DOHH2 (cell line): Measurements from ENCODE around the gene CAMK2D.

Experiments used
- H3F3A ChIP-seq: fragments of 200-600 bp; sonication (generic), shearing (Covaris generic); 2 replicates; pipeline ENCODE4 v1.6.0; 2016; ENCODE audit warnings: antibody characterized with exemption, mild to moderate bottlenecking; ENCODE audit not compliant: control insufficient read depth, insufficient read depth
- H3K27ac ChIP-seq: fragments of 200-600 bp; sonication (generic); 2 replicates; pipeline ENCODE4 v1.5.1; 2014; ENCODE audit warnings: low read depth, mild to moderate bottlenecking, low read length, moderate library complexity
- H3K27me3 ChIP-seq: fragments of 200-600 bp; sonication (generic); 2 replicates; pipeline ENCODE4 v1.6.1; 2014; ENCODE audit warnings: mild to moderate bottlenecking, low read length, mixed read lengths; ENCODE audit not compliant: control insufficient read depth
- H3K36me3 ChIP-seq: fragments of 200-600 bp; sonication (generic); 2 replicates; pipeline ENCODE4 v1.6.1; 2014; ENCODE audit warnings: mild to moderate bottlenecking, low read length, moderate library complexity, mixed read lengths; ENCODE audit not compliant: control insufficient read depth
- H3K4me1 ChIP-seq: fragments of 200-600 bp; sonication (generic); 2 replicates; pipeline ENCODE4 v1.6.1; 2014; ENCODE audit warnings: mild to moderate bottlenecking, low read length, mixed read lengths; ENCODE audit not compliant: control insufficient read depth
- H3K4me2 ChIP-seq: fragments of 200-600 bp; sonication (generic); 2 replicates; pipeline ENCODE4 v1.6.0; 2014; ENCODE audit warnings: mild to moderate bottlenecking, low read length, moderate library complexity
- H3K4me3 ChIP-seq: fragments of 200-600 bp; sonication (generic); 2 replicates; pipeline ENCODE4 v1.5.1; 2014; ENCODE audit warnings: mild to moderate bottlenecking, low read length, mixed read lengths
- H3K79me2 ChIP-seq: fragments of 200-600 bp; sonication (generic); 2 replicates; pipeline ENCODE4 v1.6.1; 2014; ENCODE audit warnings: mild to moderate bottlenecking, low read length, mixed read lengths; ENCODE audit not compliant: control insufficient read depth
- H3K9me2 ChIP-seq: fragments of 200-600 bp; sonication (generic); replicated peaks from 2 replicates; pipeline ENCODE4 v1.6.1; 2014; ENCODE audit warnings: mild to moderate bottlenecking, low read length, mixed read lengths; ENCODE audit not compliant: control insufficient read depth
- H3K9me3 ChIP-seq: fragments of 200-600 bp; sonication (generic); 2 replicates; pipeline ENCODE4 v1.6.1; 2014; ENCODE audit warnings: antibody characterized with exemption, low read length, mixed read lengths; ENCODE audit not compliant: control insufficient read depth, insufficient read depth
- H4K20me1 ChIP-seq: fragments of 200-600 bp; sonication (generic); 2 replicates; pipeline ENCODE4 v1.6.0; 2014; ENCODE audit warnings: low read depth, mild to moderate bottlenecking, antibody characterized with exemption, low read length, moderate library complexity; ENCODE audit not compliant: control insufficient read depth, insufficient read depth
- EZH2phosphoT487 ChIP-seq: fragments of 200-600 bp; sonication (generic); IDR thresholded peaks from 2 replicates; pipeline ENCODE4 v1.6.1; 2017; ENCODE audit warnings: borderline replicate concordance, mild to moderate bottlenecking, antibody characterized with exemption, low read length, moderate library complexity, mixed read lengths
- TF ChIP-seq, protein P1 (sequence below): fragments of 200-600 bp; sonication (generic); IDR thresholded peaks from one replicate; pipeline ENCODE4 v1.5.1; 2014; ENCODE audit warnings: antibody characterized with exemption, mild to moderate bottlenecking, low read depth, low read length; ENCODE audit not compliant: poor library complexity, severe bottlenecking

CAMK2D gene

DNA sequence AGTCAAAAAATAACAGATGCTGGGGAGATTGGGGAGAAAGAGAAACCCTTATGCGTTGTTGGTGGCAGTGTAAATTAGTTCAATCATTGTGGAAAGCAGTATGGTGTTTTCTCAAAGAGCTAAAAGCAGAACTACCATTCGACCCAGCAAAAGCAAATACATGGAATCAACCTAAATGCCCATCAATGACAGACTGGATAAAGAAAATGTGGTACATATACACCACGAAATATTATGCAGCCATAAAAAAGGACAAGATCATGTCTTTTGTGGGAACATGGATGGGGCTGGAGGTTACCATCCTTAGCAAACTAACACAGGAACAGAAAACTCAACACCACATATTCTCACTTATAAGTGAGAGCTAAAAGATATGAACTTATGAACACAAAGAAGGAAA lies 188.9 kb downstream of the CAMK2D start:
- Histone ChIP-seq H3K27ac (peak overlapping the region; percentile 98), H3K79me2 (peaks cover 99% of the 10 kb centered on the region), H3K4me1 (peaks cover 100% of the 10 kb centered on the region), H3K9me3 (no peaks in the 10 kb centered on the region), H3K27me3 (no peaks in the 10 kb centered on the region), H3F3A (peaks cover 57% of the 10 kb centered on the region), H3K9me2 (no peaks in the 10 kb centered on the region), H3K4me3 (peak overlapping the region; percentile 15; the same call in 1 of the 2 replicates), H3K36me3 (peaks cover 25% of the 10 kb centered on the region), H4K20me1 (no peaks in the 10 kb centered on the region), H3K4me2 (peak overlapping the region; percentile 74)
- TF ChIP-seq EZH2phosphoT487: no peak
- TF ChIP-seq, protein P1, sequence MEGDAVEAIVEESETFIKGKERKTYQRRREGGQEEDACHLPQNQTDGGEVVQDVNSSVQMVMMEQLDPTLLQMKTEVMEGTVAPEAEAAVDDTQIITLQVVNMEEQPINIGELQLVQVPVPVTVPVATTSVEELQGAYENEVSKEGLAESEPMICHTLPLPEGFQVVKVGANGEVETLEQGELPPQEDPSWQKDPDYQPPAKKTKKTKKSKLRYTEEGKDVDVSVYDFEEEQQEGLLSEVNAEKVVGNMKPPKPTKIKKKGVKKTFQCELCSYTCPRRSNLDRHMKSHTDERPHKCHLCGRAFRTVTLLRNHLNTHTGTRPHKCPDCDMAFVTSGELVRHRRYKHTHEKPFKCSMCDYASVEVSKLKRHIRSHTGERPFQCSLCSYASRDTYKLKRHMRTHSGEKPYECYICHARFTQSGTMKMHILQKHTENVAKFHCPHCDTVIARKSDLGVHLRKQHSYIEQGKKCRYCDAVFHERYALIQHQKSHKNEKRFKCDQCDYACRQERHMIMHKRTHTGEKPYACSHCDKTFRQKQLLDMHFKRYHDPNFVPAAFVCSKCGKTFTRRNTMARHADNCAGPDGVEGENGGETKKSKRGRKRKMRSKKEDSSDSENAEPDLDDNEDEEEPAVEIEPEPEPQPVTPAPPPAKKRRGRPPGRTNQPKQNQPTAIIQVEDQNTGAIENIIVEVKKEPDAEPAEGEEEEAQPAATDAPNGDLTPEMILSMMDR: no peak

DNA sequence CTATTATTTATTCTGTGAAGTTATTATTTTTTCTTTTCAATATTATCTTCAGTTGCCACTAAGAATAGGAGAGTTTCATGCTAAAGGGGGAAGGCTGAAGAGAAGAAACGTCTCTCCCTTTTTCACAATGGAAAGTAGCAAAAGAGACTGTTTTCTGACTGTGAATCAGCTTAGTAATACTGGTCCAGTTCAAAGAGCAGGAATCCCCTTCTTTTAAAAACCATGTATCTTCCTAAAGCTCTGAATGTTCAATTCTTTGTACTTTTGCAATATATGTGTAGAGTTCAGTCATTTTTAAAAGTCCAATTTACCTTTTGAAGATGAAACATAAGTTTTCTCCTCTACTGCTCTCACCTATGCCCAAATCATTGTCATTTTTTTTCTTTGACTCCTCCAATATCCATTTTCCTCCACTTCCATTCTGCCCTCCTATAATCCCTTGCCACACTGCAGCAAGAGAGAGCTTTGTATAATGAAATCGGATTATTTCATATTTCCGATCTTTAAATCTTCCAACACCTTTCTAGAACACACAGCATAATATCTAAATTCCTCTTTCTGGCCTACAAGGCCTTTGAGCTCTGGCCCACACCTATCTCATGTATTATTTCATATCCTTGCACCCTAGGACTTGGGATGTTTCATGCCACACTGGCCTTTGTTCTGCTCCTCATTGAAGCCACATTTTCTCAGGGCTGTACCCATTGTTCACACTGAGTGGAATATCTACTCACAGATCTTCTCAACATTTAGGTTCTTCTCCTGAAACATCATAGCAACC lies 195.3 kb downstream of the CAMK2D start:
- Histone ChIP-seq H3F3A (peaks cover 50% of the 10 kb centered on the region), H3K9me2 (no peaks in the 10 kb centered on the region), H3K4me1 (peaks cover 99% of the 10 kb centered on the region), H3K9me3 (no peaks in the 10 kb centered on the region), H3K27ac (peak overlapping the region; percentile 98), H3K4me2 (peak overlapping the region; percentile 74), H3K4me3 (peak overlapping the region; percentile 42), H3K27me3 (no peaks in the 10 kb centered on the region), H4K20me1 (no peaks in the 10 kb centered on the region), H3K36me3 (peaks cover 47% of the 10 kb centered on the region), H3K79me2 (peaks cover 75% of the 10 kb centered on the region)
- TF ChIP-seq, protein P1: no peak
- no peak for TF ChIP-seq EZH2phosphoT487

DNA sequence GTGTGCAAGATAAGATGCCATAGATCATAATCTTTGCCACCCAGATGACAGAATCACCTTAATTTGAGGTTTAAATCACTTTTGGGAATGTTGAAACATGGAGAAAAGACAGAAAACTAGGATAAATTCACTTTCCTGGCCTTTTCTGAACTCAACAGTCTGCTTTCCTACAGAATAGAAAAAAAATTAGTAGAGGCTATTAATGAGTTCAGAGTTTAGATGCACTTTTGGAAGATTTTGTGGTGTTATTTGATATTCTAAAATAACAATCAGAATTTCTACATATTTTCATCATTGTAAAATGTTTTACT lies 195.9 kb downstream of the CAMK2D start:
- Histone ChIP-seq H3K4me2 (peak overlapping the region; percentile 74), H4K20me1 (no peaks in the 10 kb centered on the region), H3K4me1 (peaks cover 99% of the 10 kb centered on the region), H3K27me3 (no peaks in the 10 kb centered on the region), H3F3A (peaks cover 44% of the 10 kb centered on the region), H3K79me2 (peaks cover 75% of the 10 kb centered on the region), H3K27ac (peak overlapping the region; percentile 98), H3K9me3 (no peaks in the 10 kb centered on the region), H3K9me2 (no peaks in the 10 kb centered on the region), H3K36me3 (peaks cover 51% of the 10 kb centered on the region), H3K4me3 (peak overlapping the region; percentile 62)
- TF ChIP-seq, protein P1: no peak
- TF ChIP-seq EZH2phosphoT487: no peak
